Activated naive CD4-positive, alpha-beta T cell treated with anti-CD3 and anti-CD28 coated beads, Interleukin-2, amount 50 U/mL, for 72 hours (primary cell): ENCODE data around the gene HJURP. TPM values are rescaled to one million over a fixed set of nuclear protein-coding genes. Genes with fewer than 3 reads are reported as not detected.
"Not testable (repeated sequence)": the region's sequence is repeated elsewhere in the genome, so short reads cannot be mapped to it uniquely, and the experiment has no call there.

Experiments
- ATAC-seq, 2 donors: fragments of 150-1000 bp; cut with Tn5 transposase; 2 replicates each; pipeline ENCODE4 v1.10.0; 2021; ENCODE audit warnings: mild to moderate bottlenecking in 2 of 2, moderate library complexity in 2 of 2
- DNase-seq, 2 donors: peaks; one replicate each; pipeline ENCODE4 v3.0.0; 2021 to 2022; ENCODE audit warnings: low spot score in 2 of 2
- H3K27ac Mint-ChIP-seq, 2 donors: one replicate each; pipeline ENCODE4 v1.8.0; 2022; ENCODE audit warnings: mild to moderate bottlenecking in 2 of 2, mixed read lengths in 2 of 2
- H3K36me3 Mint-ChIP-seq, 2 donors: one replicate each; pipeline ENCODE4 v1.8.0; 2022; ENCODE audit warnings: mixed read lengths in 2 of 2
- H3K9me3 Mint-ChIP-seq, 2 donors: one replicate each; pipeline ENCODE4 v1.8.0; 2022; ENCODE audit warnings: mixed read lengths in 2 of 2
- total RNA-seq, 2 donors: library from RNA; stranded (reverse); gene quantifications; one replicate each; pipeline ENCODE4 v1.2.3, GENCODE V29; 2022

The HJURP gene, protein sequence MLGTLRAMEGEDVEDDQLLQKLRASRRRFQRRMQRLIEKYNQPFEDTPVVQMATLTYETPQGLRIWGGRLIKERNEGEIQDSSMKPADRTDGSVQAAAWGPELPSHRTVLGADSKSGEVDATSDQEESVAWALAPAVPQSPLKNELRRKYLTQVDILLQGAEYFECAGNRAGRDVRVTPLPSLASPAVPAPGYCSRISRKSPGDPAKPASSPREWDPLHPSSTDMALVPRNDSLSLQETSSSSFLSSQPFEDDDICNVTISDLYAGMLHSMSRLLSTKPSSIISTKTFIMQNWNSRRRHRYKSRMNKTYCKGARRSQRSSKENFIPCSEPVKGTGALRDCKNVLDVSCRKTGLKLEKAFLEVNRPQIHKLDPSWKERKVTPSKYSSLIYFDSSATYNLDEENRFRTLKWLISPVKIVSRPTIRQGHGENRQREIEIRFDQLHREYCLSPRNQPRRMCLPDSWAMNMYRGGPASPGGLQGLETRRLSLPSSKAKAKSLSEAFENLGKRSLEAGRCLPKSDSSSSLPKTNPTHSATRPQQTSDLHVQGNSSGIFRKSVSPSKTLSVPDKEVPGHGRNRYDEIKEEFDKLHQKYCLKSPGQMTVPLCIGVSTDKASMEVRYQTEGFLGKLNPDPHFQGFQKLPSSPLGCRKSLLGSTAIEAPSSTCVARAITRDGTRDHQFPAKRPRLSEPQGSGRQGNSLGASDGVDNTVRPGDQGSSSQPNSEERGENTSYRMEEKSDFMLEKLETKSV
- total RNA-seq, result 100 to 1,000 TPM in 1 of 2 donors, 10 to 100 TPM in 1; 77.3 to 195 TPM

DNA sequence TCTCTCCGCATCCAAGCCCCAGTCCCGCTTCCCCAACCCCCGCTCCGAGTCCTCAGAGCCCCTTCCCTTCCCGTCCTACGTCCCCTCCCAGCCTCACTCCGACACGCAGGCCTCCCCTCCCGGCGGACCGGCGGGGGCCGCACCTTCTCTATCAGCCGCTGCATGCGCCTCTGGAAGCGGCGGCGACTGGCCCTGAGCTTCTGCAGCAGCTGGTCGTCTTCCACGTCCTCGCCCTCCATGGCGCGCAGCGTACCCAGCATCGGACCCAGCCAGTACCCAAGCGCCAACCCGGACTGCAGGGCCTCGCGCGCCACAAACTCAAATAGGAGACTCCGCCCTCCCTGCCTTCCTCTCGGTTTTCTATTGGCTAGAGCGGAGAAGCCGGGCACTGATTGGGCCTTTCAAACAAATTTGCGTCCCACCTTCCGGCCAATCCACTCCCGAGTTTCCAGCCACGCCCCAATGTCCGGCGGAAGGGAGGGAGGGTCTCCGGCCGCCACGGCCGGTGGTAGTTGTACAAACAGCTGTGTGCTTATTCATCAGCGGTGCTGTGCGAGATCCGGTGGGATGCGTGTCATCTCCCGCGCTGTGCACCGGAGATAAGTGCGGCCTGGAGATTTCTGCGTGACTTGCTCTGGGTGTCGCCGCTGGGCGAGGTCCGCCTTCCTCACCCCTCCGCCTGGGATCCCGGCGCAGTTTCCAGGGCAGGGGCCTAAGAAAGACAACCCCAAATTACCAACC, at the start of gene HJURP:
TSS of gene HJURP (minus strand) at position 295 of the 741 bp plus-strand sequence. CDS start at position 260, 35 bp downstream.
- Mint-ChIP-seq H3K36me3 (peaks cover 35 to 42% of the 10 kb centered on the region in 2 donors), H3K27ac (peak within 1 kb of the TSS; percentile 90 to 95), H3K9me3 (no peaks in the 10 kb centered on the region)
- DNase-seq, result peak; percentile 86 to 98
- ATAC-seq, result peak; percentile 93 to 95

DNA sequence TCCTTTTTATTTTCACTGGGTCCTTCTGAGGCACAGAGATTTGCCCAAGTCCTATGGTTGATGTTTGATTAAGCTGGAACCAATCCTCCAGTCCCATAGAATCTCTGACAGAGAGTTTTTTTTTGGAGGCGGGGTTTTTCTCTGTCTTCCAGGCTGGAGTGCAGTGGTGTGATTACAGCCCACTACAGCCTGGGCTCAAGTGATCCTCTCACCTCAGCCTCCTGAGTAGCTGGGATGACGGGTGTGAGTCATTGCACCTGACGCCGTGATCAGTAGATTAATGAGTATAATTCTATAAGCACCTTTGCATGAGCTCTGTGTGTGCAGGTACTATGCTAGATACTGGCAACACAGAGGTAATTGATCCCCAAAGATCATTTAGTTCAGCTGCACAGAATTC, 47.5 kb upstream of the HJURP start:
- H3K36me3 Mint-ChIP-seq, result no peaks in the 10 kb centered on the region
- no peak for ATAC-seq
- no peak for DNase-seq

DNA sequence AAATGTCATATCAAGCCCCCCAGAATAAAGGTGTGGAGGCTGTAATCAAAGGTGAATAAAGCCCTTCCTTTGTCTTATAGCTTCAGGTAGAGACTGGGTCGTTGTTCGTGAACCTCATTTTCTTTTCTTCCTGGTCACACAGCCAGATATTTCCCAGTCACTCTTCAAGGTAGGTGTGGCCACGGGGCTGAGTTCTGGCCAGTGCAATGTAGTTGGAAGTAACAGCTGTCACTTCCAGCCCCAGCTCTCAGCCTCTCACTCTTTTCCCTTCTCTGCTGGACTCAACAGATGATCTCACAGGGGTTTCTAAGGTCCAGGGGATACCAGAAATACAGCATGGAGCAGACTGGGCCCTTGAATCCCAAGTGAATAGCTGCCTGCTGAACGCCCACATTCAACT, 47.0 kb upstream of the HJURP start:
- peaks cover 4% of the 10 kb centered on the region in 2 donors for H3K9me3 Mint-ChIP-seq
- no peaks in the 10 kb centered on the region for H3K36me3 Mint-ChIP-seq
- no peak overlapping the region for H3K27ac Mint-ChIP-seq
- DNase-seq, result no peak
- no peak for ATAC-seq

More for the DNA sequence above, 47.5 kb upstream of the HJURP start:
- no peak overlapping the region for H3K27ac Mint-ChIP-seq
- H3K9me3 Mint-ChIP-seq, result peaks cover 4% of the 10 kb centered on the region in 2 donors

DNA sequence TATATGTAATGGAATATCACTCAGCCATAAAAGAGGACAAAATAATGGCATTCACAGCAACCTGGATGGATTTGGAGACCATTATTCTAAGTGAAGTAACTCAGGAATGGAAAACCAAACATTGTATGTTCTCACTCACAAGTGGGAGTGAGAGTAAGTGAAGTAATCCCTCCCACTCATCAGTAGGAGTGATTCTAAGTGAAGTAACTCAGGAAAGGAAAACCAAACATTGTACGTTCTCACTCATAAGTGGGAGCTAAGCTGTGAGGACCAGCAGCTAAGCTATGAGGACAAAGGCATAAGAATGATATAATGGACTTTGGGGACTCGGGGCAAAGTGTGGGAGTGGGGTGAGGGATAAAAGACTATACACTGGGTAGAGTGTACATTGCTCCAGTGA, 41.9 kb upstream of the HJURP start:
- not testable (repeated sequence) for H3K27ac Mint-ChIP-seq, H3K36me3 Mint-ChIP-seq, H3K9me3 Mint-ChIP-seq, ATAC-seq, DNase-seq

DNA sequence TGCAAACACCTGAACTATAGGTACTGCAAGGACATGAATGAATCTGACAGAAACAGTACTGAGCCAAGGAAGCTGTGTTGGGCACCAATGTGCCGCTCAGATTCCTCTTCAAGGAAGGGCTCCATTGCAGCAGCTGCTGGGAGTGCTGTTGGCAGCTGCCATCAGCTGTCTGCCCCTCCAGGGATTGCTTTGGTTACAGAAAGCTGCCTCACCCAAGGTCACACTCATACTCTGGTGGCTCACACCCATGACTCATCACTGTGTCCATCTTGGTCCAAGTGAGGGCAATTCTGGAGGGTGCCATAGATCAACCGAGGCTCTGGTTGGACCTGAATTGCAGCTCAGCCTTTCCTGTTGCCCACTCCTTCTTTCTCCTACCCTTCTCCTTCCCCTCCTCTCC, 38.5 kb upstream of the HJURP start:
- no peak for DNase-seq
- H3K9me3 Mint-ChIP-seq, result no peaks in the 10 kb centered on the region
- no peak for ATAC-seq
- no peak overlapping the region for H3K27ac Mint-ChIP-seq
- no peaks in the 10 kb centered on the region for H3K36me3 Mint-ChIP-seq

DNA sequence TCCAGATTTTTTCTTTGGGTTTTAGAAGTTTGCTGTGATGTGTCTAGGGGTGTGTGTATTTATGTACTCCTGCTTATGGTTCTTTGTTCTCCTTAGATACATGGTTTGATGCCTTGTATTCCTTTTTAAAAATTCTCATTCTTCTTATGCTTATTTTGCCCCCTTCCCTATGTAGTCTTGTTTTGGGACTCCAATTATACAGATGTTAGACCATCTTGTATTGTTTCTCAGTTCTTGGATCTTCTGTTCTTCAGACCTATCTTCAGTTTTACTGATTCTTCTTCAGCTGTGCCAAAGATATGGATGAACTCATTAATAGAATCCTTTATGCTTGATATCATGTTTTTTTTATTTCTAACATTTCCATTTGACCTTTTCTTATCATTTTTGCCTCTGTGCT, 28.0 kb upstream of the HJURP start:
- no peak overlapping the region for H3K27ac Mint-ChIP-seq
- H3K9me3 Mint-ChIP-seq, result peaks cover 23 to 32% of the 10 kb centered on the region in 2 donors

DNA sequence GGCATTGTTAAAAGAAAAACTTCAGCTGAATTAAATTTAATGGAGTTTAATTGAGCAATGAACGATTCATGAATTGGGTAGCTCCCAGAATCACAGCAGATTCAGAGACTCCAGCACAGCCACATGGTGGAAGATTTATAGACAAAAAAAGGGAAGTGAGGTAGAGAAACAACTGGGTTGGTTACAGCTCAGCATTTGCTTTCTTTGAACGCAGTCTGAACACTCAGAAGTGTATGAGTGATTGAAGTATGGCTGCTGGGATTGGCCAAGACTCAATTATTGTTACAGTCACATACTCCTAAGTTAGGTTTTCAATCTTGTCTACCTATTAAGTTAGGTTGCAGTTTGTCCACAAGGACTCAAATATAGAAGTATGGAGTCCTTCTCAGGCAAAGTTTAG, 17.8 kb upstream of the HJURP start:
- H3K27ac Mint-ChIP-seq, ATAC-seq, DNase-seq: not testable (repeated sequence)
- Mint-ChIP-seq H3K36me3 (peaks cover 16 to 20% of the 10 kb centered on the region in 2 donors), H3K9me3 (peaks cover 5 to 18% of the 10 kb centered on the region in 2 donors)

More for the DNA sequence above, 28.0 kb upstream of the HJURP start:
- ATAC-seq (no peak), DNase-seq (no peak)
- H3K36me3 Mint-ChIP-seq, result peaks cover 23% of the 10 kb centered on the region in 2 donors

DNA sequence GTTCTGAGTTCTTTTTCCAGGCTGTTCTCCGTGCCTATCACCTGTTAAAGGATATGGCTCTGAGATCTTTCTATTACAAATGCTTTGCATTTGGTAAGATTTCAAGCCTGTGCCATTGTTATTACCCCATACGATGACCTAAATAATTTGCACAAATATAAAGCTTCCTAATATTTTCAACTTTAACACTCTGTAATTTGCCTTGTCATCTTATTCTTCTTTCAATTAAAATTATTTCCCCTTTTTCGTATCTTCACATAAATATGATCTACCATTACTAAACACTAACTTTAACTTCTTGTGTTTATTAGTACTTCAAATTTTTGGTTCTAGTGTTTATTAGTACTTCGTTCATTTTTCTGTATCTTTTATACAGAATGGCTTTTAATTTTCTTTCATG, 17.1 kb upstream of the HJURP start:
- Mint-ChIP-seq H3K27ac (no peak overlapping the region), H3K9me3 (peaks cover 12 to 24% of the 10 kb centered on the region in 2 donors), H3K36me3 (peaks cover 23 to 27% of the 10 kb centered on the region in 2 donors)
- DNase-seq (no peak), ATAC-seq (no peak)

DNA sequence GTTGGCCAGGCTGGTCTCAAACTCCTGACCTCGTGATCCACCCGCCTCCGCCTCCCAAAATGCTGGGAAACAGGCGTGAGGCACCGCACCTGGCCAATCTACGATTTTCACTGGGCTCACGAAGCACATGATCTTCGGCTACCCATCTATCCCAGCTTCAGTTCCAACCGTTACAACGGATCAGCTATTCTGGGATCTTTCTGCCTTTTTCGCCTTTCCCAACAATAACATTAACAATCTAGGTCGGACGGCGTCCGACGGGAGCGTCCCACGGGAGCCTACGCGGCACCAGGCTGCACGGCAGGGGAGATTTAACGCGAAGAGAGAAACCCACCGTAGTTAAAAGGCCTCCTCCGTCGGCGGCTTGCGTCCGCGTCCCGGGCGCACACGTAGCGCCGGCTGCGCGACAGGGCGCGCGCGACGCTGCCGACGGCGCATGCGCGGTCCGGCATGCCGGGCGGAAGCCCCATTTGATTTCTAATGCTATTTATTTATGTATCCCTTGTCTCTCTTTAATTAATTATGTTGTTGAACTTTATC, 13.7 kb upstream of the HJURP start, which contains the start of gene MSL3B:
TSS of gene MSL3B (minus strand) at position 394 of the 540 bp plus-strand sequence.
- Mint-ChIP-seq H3K36me3 (peaks cover 18 to 35% of the 10 kb centered on the region in 2 donors), H3K27ac (peak within 1 kb of the TSS; percentile 84 to 96), H3K9me3 (peaks cover 12 to 24% of the 10 kb centered on the region in 2 donors)
- peak in 1 of 2 donors; percentile 56 for DNase-seq
- peak; percentile 77 to 78 for ATAC-seq

DNA sequence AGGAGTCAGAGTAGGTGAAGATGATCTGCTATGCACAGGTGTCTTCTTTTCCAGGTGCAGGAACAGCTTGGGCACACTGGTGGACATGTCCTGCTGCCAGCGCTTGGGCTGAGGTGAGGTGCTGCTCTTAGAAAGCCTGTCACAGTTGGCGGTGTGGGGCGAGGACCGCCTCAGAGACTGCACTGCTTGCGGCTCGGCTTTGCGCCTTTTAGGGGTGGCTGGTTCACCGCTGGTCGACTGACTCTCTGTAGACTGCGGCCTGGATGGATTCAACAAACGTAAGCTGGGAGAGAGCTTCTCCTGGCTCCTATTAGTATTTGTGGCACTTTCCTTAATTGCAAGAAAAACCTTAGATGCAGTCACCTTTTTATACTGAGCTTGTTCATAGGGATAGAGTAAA, 12.1 kb upstream of the HJURP start:
- Mint-ChIP-seq H3K27ac (no peak overlapping the region), H3K36me3 (peaks cover 18 to 42% of the 10 kb centered on the region in 2 donors), H3K9me3 (peaks cover 12 to 28% of the 10 kb centered on the region in 2 donors)
- ATAC-seq (no peak), DNase-seq (no peak)

DNA sequence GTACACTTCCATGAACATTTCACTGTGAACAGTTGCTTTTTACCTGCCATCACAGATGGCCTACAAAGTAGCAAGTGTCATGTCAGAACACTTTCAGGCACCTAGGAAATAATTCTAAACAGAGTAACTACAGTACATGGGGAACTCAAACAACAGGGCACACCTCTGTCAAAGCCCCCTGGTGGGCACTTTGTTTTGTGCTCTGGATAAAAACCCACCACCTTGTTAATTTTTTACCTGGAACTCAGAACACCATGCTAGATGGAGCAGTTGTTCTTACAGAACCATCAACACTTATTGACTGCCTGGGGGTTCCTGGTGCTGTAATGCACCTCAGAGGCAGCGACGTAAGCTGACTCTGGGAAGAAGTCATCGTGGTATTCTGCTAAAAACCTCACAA, 11.5 kb upstream of the HJURP start:
- DNase-seq (no peak), ATAC-seq (peak in 1 of 2 donors; percentile 18)
- Mint-ChIP-seq H3K36me3 (peaks cover 18 to 42% of the 10 kb centered on the region in 2 donors), H3K9me3 (peaks cover 12 to 25% of the 10 kb centered on the region in 2 donors), H3K27ac (no peak overlapping the region)

DNA sequence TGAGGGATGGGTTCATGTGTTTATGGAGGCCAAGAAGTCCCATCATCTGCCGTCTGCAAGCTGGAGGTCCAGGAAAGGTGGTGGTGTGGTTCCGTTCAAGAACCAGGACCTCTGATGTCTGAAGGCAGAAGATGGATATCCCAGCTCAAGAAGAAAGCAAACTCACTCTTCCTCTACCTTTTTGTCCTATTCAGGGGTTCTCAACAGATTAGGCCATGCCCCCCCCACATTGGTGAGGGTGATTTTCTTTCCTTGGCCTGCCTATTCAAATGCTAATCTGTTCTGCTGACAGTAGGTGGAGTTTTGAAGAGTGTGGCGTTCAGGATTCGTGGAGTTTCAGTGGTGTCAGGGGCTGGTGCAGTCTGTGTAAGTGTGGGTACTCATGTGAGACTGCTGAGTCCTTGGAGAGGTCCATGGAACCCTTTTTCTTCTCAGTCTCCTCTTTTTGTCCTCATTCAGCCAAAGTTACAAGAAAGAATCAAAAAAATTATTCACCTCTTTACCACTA, 8.0 kb upstream of the HJURP start:
- Mint-ChIP-seq H3K27ac (no peak overlapping the region), H3K36me3 (peaks cover 10 to 24% of the 10 kb centered on the region in 2 donors), H3K9me3 (peaks cover 9 to 10% of the 10 kb centered on the region in 2 donors)
- DNase-seq (no peak), ATAC-seq (no peak)

DNA sequence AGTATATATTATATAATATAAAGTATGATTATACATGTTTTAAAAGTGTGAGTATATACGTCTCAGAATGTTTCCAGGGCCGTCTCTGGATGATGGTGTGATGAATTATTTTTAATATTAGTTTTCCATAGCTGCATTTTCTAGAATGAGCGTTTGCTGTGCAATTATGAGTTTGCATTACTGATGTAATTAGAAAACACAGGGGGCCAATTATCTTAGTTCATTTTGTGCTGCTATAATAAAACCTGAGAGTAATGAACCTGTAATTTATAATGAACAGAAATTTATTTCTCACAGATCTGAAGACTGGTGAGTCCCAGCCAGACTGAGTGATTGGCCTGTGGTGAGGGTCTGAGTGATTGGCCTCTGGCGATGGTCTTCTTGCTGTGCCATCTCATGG, 4.0 kb upstream of the HJURP start:
- ATAC-seq (no peak), DNase-seq (no peak)
- peaks cover 14 to 19% of the 10 kb centered on the region in 2 donors for H3K36me3 Mint-ChIP-seq
- peaks cover 0 to 3% of the 10 kb centered on the region in 2 donors for H3K9me3 Mint-ChIP-seq
- H3K27ac Mint-ChIP-seq, result no peak overlapping the region

DNA sequence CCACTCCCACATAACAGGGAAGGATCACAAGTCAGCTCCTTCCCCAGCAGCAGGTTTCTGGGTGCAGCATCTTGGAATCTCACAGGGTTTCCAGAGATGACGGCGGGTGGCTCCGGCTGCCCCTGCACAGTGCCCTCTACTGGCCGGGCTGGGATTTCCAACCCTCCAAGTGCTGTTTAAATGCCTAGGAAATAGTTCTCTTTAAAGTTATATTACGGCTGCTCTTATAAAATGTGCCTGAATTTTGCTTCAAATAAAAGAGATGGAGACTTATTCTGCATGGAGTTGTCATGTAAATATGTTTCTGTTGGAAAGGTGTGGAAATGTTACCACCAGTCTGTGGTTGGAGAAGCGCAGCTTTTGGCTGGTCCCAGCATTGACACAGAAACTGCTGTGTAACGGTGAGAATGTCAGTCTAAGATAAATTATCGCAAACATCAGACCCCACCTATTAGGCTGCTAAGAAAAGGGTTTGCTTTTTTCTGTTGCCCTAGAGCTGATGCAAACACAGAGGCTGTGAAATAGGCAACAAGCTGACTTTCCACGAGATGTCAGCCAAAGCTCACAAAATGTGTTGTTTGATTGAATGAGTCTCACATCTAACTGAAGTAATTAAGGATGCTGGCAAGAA, 3.3 kb upstream of the HJURP start:
- Mint-ChIP-seq H3K36me3 (peaks cover 21 to 26% of the 10 kb centered on the region in 2 donors), H3K9me3 (peaks cover 0 to 3% of the 10 kb centered on the region in 2 donors), H3K27ac (no peak overlapping the region)
- DNase-seq, result peak in 1 of 2 donors; percentile 71
- ATAC-seq, result no peak

DNA sequence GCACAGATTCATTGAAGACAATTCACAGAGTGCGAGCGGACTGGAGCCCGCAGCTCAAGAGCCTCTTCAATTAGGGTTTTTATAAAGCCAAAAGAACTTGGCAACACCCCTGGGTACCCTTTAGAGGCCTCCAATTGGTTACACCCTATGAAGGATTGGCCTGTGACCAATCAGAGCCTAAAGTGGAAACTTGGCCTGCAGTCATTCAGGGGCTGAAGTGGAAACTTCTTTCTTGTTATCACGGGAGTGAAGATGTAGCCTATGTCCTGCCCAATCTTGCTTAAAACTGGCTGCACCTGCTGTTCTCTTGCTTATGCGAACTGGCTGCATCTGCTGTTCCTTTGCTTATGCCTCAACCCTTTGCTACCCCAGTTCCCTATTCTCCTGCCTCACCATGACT, 1.8 kb upstream of the HJURP start:
- DNase-seq (no peak), ATAC-seq (no peak)
- Mint-ChIP-seq H3K27ac (peak overlapping the region in 1 of 2 donors; percentile 90), H3K36me3 (peaks cover 32 to 34% of the 10 kb centered on the region in 2 donors), H3K9me3 (no peaks in the 10 kb centered on the region)

DNA sequence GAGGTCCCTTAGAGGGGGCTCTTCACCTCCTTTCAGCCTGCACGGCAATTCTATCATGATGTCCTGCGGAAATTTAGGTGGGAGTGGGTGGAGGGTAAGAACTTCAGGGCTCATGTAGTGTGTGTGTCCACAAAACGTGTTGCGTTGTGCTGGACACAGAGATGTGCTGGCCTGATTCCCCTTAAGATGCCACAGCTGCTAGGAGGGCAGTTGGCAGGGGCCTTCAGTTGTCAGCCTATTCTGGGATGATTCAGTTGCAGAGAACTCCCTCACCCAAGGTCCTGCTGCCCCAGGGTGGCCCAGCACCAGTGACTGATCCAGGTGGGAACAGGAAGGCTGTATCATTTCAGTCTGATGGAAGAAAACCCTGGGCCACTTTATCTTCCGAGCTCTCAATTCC, 1.0 kb upstream of the HJURP start:
- Mint-ChIP-seq H3K27ac (peak overlapping the region in 1 of 2 donors; percentile 90), H3K9me3 (no peaks in the 10 kb centered on the region), H3K36me3 (peaks cover 33 to 34% of the 10 kb centered on the region in 2 donors)
- no peak for ATAC-seq
- no peak for DNase-seq
